HG03097 (cell line): ENCODE data around the gene RBCK1.

Experiments used
- ATAC-seq: cut with Tn5 transposase; IDR thresholded peaks from one replicate; pipeline ENCODE4 v1.9.1; 2021; ENCODE audit not compliant: unreplicated experiment, low FRiP score

RBCK1 gene

DNA sequence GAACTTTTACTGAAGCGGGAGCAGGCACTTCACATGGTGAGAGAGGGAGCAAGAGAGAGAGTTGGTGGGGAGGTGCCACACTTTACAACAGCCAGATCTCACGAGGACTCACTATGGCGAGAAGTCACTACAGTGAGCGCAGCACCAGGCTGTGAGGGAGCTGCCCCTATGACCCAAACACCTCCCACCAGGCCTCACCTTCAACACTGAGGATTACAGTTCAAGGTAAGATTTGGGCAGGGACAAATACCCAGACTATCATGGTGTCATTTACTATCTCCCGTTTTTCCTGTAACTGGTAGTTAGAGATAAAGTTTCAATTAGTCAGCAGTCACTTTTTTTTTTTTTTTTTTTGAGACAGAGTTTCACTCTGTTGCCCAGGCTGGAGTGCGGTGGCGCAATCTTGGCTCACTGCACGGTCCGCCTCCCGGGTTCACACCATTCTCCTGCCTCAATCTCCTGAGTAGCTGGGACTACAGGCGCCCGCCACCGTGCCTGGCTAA lies 7.8 kb downstream of the RBCK1 start:
- no peak for ATAC-seq

DNA sequence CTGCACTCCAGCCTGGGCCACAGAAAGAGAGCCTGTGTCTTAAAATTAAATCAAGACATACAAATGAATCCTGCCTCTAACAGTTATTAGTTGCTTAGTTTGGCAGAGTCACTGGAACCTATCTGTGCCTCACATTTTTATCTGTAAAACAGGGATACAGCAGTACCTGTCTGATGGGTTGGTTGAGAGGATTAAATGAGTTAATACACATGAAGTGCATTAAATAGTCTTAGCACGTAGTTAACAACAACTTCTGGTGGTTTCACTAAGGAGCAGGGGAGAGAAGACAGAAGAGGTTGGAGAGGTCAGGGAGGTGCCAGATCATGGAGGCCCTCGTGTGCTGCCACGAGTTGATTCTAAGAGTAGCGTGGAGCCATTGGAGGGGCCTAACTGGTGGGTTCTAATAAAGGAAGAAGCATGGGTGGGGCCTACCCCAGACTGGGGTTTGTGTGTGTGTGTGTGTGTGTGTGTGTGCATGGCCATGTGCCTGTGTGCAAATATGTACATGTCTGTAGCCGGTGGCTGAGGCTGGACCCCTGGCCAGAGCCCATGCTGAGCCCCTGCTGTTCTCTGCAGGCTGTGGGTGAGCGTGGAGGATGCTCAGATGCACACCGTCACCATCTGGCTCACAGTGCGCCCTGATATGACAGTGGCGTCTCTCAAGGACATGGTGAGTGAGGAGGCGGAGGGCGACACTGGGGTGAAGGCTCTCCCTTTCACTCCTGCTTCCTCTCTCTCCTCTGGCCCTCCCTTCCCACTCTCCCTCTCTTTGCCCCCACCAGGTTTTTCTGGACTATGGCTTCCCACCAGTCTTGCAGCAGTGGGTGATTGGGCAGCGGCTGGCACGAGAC lies 9.1 kb downstream of the RBCK1 start:
- ATAC-seq: no peak

DNA sequence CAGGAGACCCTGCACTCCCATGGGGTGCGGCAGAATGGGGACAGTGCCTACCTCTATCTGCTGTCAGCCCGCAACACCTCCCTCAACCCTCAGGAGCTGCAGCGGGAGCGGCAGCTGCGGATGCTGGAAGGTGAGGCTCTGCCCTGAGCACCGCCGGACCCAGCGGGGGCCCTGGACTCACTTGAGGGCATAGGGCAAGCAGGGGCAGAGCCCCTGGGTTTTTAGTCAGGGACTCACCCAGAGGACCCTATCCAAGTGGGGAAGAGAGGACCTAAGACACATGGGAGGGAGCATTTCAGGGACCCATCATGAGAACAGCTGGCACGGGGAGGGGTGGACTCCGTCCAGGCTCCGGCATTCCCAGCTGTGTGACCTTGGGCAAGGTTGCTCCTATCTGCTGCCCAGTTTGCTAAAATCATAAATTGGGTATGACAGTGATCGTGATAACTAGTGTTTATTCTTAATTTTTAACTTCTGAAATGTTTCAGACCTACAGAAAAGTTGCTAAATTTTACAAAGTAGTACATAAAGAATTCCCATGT lies 9.8 kb downstream of the RBCK1 start:
- ATAC-seq: no peak

DNA sequence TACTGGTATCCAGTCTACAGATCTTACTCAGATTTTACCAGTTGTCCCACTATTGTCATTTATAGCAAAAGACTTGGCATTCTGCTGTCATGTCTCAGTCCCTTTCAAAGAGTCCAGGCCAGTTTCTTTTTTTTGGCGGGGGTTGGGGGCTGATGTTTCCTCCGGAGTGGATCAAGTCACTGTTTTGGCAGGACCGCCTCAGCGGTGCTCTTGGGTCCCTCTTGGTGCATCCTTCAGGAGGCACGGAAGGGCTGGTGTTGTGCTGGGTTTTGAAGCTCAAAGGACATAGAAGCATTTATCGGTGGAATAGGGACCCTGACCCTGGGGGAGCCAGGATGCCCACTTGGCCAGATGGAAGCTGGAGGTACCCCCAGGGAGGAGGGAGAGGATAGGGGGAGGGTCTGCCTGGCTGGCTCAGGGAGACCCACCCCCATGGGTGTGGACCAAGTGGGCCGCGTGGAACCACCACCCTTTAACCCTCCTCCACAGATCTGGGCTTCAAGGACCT lies 10.8 kb downstream of the RBCK1 start:
- no peak for ATAC-seq

DNA sequence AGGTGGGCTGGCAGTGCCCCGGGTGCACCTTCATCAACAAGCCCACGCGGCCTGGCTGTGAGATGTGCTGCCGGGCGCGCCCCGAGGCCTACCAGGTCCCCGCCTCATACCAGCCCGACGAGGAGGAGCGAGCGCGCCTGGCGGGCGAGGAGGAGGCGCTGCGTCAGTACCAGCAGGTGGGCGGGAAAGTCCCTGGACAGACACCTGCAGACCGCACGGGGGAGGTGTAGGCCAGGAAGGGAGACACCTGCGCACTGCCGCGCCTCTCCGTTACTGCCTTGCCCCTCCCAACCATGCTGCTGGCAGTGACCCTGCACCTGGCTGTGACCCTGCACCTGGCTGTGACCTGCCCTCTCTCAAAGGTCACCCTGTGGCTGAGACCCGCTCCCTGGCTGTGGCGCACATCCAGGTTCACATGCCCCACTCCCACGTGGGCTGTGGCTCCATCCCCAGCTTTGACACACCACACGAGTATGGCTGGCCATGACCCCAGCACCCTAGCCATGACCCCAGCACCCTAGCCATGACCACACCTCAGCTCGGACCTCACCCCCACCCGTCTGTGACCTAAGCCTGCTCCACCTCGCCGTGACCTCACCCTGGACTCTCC lies 11.6 kb downstream of the RBCK1 start:
- no peak for ATAC-seq

DNA sequence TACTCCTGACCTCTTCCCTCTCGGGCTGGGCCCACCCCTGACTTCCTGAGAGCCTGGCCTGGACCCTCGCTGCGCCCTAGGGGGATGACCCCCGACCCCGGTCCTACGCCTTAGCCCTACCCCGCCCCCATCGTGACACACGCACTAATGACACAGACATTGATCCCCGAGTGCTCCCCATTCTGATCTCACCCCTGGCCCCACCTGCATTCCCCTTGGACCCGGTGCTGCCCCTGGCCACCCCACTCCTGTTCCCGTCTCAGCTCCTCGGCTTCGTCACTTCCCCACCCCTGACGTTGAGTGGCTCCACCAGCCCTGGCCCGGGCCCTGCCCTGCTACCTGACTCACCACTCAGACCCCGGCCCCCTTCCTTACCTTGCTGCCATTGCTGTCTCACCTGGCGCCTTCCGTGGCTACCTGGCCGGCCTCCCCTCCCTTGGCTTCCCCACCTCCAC lies 12.1 kb downstream of the RBCK1 start:
- no peak for ATAC-seq

DNA sequence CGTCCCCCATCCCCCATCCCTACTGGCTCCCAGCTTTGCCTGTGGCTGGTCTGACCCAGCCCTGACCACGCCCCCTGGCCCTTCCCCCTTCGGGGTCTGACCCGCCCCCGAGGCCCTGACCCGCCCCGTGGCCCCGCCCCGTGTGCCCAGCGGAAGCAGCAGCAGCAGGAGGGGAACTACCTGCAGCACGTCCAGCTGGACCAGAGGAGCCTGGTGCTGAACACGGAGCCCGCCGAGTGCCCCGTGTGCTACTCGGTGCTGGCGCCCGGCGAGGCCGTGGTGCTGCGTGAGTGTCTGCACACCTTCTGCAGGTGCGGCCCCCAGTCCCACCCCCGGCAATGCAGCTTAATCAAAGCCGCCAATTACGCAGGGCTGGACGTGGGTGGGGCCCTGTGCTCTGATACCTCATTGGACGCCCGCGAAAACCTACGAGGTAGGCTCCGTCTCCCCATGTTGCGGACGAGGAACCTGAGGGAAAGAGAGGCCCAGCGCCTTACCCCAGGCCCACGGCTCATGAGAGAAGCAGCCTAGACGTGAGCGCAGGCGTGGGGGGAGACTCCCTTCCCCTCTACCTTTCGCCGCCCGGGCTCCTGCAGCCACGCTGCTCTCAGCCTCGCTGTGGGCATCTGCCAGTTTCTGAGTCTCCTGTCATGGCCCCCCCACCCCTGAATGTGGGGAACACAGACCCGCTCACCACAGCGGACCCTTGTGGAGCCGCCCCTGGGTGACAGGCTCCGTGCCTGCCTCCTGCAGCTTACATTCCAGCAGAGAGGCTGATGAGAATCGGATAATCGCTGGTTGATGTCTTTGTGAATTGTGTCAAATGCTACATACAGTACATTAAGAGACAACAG lies 12.8 kb downstream of the RBCK1 start:
- no peak for ATAC-seq

DNA sequence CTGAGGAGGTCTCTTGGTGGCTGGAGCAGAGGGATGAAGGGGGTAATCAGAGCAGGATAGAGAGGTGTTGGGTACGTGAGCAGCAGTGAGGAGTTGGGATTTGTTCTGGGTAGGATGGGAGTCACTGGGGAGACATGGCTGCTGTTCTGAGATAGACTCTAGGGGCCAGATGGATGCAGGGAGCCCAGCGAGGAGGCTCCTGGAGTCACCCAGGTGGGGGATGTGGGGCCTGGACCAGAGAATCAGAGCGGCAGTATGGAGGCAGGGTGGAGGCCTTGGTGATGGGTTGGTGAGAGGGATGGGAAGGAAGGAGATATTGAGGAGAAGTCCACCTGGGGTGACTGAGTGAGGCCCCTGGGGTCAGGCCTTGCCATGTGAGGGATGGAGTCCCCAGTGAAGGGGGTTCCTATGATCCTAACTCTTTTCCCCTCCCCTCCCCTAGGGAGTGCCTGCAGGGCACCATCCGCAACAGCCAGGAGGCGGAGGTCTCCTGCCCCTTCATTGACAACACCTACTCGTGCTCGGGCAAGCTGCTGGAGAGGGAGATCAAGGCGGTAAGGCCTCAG lies 13.7 kb downstream of the RBCK1 start:
- no peak for ATAC-seq

DNA sequence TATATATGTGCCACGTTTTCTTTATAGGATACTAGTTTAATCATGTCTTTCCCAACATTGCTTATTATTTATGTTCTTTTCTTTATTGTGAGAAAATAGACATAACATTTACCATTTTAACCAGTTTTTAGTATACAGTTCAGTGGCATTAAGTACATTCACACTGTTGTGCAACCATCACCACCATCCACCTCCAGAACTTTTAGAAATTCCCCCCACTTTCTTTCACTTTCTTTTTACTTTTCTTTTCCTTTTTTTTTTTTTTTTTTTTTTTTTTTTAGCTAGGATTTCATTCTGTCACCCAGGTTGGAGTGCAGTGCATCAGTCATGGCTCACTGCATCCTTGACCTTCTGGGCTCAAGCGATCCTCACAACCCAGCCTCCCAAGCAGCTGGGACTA lies 18.5 kb downstream of the RBCK1 start:
- ATAC-seq: no peak

DNA sequence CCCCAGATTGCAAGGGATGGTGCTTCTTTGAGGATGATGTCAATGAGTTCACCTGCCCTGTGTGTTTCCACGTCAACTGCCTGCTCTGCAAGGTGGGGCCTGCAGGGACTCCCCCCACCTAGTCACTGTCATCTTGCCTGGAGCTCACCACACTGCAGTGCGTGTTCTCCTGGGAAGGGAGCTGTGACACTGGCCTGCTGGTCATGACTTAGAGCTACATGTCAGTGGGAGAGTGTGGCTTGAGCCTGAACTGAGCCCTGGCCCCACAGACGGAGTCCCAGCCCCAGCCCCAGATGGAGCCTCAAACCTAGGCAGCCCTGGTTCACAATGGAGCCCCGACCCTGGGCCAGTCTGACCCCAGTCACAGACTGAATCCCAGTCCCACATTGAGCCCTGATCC lies 19.3 kb downstream of the RBCK1 start:
- no peak for ATAC-seq

DNA sequence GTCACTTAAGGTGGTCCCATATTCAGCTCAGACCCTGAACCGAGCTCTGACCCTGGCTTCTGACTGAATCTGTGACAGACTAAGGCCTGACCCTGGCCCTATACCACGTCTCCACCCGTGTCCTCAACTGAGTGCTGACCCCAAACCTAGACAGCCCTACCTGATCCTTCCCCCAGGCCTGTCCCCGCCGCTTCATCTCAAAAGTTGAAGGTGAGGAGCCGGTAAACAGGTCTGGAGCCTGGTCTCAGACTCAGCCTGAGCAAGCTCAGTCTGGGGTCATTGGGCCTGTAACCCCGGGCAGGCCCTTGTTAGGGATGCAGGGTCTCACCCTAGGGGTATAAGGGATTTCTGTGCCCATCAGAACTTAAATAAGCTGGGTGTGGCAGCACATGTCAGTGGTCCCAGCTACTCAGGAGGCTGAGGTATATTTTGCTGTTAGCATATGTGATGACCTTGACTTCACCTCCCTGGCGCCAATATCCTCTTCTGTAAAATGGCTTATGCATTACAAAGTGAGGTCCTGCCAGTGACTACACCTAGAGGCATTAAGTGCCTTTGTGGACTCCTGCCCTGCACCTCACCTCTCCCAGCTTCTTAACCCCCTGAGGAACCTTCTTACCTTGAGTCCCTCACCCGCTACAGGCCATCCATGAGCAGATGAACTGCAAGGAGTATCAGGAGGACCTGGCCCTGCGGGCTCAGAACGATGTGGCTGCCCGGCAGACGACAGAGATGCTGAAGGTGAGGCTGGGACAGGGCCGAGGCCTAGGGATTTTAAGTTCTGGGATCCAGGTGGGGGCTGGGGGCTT lies 20.0 kb downstream of the RBCK1 start:
- no peak for ATAC-seq

DNA sequence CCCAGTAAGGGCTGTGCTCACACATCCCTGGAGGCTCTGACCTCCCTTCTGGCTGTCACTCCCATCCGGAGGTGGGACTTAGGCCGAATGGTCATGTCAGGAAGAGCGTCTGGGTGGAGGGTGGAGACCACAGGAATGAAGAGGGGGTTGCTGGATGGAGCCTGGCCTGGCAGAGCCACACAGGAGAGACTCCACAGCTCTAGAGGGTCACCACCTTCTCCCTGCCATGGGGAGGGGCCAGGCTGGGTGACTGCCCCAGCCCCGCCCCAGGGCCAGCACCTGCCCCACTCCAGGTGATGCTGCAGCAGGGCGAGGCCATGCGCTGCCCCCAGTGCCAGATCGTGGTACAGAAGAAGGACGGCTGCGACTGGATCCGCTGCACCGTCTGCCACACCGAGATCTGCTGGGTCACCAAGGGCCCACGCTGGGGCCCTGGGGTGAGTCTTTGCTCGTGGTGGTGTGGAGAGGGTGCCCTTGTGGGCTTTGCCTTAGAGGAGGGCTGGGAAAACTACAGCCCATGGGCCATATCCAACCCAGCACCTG lies 20.6 kb downstream of the RBCK1 start:
- no peak for ATAC-seq

DNA sequence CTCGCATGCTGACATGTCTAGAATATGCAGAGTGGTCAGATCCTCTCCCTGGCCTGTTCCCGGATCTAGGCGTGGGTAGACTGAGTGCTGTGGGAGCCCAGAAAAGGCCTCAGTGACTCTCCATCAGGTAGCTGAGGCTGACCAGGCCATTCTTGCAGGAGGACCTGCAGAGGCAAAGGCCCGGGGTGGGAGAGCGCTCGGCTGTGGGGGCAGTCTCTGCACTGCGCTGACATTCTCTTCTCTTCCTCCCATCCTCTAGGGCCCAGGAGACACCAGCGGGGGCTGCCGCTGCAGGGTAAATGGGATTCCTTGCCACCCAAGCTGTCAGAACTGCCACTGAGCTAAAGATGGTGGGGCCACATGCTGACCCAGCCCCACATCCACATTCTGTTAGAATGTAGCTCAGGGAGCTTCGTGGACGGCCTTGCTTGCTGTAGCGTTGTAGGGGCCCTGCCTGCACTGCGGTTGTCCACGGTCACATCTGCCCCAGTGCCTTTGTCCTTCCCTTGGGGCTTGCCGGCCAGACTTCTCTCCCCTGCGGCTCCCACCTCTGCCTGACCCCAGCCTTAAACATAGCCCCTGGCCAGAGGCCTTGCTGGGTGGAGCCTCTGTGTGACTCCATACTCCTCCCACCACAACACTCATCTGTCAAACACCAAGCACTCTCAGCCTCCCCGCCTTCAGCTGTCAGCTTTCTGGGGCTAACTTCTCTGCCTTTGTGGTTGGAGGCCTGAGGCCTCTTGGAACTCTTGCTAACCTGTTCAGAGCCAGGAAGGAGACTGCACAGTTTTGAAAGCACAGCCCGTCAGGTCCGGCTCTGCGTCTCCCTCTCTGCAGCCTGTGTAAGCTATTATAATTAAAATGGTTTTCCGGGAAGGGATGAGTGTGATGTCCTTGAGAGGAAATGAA lies 22.2 kb downstream of the RBCK1 start:
- ATAC-seq: no peak

DNA sequence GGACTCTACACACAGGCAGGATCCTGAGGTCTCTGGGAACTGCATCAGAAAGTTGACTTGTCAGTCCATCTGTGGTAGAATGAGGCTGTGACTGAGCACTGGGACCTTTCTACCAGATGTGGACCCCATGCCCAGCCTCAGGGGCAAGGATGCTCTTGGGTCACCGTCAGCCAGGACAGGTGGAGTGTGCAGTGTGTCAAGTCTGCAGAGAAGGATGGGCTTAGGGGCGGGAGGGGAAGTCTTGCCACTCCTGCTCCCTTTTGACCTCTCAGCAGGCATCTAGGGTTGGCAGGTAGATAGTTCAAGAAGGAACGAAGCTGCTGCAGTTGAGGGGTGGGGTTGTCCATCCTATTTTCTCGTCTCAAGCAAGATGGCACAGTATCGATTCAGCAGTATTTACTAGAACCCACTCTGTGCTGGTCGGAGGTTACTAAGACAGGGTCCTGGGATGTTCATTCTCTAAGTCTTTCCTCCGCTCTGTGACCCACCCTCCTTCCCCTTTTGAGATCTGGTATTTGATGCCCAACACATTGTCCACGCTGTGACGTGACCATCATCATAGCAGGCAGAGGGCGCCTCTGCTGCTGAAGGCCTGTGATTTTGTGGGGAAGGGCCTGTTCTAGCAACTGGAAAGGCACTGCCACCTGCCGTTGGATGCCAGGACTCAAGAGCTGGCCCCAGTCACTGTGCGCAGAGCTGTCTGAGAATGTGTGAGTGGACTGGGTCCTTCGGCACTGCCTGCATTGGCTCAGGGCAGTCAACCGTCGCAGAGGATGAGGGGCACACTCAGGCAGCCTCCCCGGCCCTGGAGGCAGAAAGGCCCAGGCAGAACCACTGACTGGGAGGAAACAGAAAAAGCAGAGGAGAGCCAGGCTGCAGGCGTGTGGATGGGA lies 23.2 kb downstream of the RBCK1 start:
- no peak for ATAC-seq

DNA sequence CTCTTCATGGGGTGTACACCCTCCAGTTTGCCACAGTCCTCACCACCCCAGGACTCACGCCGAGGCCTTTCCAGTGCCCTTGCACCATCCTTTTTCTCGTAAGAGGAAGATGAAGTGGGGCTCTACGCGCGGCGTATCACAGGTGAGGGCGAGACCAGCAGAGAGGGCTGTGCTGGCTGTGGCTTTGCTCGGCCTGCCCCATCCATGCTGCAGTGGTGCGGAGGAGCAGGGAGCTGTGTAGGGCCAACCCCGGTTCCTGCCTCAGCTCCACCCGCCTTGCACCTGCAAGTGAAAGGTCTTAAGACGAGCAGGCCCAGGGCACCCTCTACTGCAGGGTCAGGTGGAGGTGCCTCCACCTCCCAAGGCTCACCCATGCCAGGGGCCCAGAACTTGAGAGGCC lies 24.1 kb downstream of the RBCK1 start:
- no peak for ATAC-seq

DNA sequence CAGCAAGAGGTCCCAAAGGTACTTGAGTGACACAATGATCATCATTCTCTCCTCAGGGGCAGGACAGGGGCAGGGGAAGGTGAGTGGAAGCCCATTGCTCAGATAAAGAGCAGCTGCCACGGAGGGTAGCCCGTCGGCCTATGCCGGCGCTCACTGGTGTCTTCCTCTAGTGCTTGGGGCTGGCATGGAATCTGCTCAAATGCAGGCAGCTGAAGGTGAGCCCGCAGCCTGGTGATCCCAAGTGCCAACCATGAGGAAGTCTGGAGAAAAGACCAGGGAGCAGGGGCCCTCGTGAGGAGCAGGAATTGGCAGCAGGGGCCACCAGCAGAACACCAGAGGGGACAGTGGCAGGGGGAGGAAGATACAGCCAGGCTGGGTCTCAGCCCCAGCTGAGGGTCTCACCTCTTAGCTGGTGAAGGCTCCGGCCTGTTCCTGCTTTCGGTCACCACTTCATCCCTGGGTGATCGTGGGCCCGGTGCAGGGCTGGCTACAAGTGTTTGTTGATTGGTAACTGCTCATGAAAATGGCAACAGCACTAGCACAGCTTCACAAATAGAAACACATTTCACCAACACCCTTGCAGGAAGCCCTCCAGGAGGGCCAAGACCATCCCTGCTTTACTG lies 24.7 kb downstream of the RBCK1 start:
- ATAC-seq: no peak
